Measurements from ENCODE around the gene BAIAP2L1. TPM values are rescaled to one million over a fixed set of nuclear protein-coding genes. Genes with fewer than 3 reads are reported as not detected.

The BAIAP2L1 gene
- total RNA-seq, 2 experiments from 2014 or later = 2.3 to 3.0 TPM

DNA sequence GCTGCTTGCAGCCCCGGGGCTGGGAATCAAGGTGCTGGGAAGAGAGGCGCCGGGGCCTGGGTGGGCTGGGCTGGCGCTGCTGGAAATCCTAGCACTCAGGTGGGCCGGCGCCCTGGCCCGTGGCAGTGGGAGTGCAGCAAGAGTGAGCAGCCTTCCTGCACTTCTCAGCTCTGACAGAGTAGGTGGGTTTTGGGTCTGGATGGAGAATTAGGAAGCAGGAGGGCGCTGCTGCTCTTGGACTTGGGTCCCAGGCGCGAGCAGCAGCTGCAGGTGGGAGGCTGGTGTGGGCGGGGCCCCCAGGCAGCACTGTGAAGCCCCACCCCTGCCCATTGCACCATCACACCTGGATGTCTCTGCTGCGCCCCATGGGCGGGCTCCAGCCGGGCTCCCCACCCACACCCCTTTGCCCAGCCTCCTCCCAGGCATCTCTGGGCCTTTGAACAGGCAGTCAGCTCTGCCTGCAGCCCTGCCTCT is 113.4 kb downstream of the BAIAP2L1 start:
- H3K4me1 Mint-ChIP-seq = peaks cover 27% of the 10 kb centered on the region
- ChIA-PET CTCF (interaction anchor here (0.6 kb wide), 1 partner anchor 266 kb away, joined by 4 read pairs; no protein-coding TSS in a partner anchor), POLR2A (no interaction called here)
- no peak overlapping the region for H3K4me3 Mint-ChIP-seq
- no peak for DNase-seq
- no peaks in the 10 kb centered on the region for H3K9me3 Mint-ChIP-seq (ENCODE audit: low read depth)
- no peak overlapping the region for H3K27ac Mint-ChIP-seq
- intact Hi-C loops (cut with DNase I, micrococcal nuclease) = loop anchor here in 1 of 2 experiments (10.0 kb wide), 1 partner anchor 183 kb away; the partner anchor contains the start of gene LMTK2
- no peaks in the 10 kb centered on the region for H3K27me3 Mint-ChIP-seq
- ATAC-seq = no peak
- H3K36me3 Mint-ChIP-seq (ENCODE audit: low read depth) = peaks cover 9% of the 10 kb centered on the region

GRCh38 chr7:98286701-98287485 is 114.0 kb downstream of the BAIAP2L1 start:
- ChIA-PET CTCF (no interaction called here), POLR2A (no interaction called here)
- H3K9me3 Mint-ChIP-seq (ENCODE audit: low read depth) = no peaks in the 10 kb centered on the region
- no peak overlapping the region for H3K4me3 Mint-ChIP-seq
- peaks cover 29% of the 10 kb centered on the region for H3K4me1 Mint-ChIP-seq
- DNase-seq (no peak), ATAC-seq (no peak)
- H3K27ac Mint-ChIP-seq = no peak overlapping the region
- intact Hi-C loops (cut with DNase I, micrococcal nuclease) = loop anchor here in 1 of 2 experiments (10.0 kb wide), 1 partner anchor 182 kb away; the partner anchor contains the start of gene LMTK2
- peaks cover 6% of the 10 kb centered on the region for H3K36me3 Mint-ChIP-seq (ENCODE audit: low read depth)
- H3K27me3 Mint-ChIP-seq = no peaks in the 10 kb centered on the region

DNA sequence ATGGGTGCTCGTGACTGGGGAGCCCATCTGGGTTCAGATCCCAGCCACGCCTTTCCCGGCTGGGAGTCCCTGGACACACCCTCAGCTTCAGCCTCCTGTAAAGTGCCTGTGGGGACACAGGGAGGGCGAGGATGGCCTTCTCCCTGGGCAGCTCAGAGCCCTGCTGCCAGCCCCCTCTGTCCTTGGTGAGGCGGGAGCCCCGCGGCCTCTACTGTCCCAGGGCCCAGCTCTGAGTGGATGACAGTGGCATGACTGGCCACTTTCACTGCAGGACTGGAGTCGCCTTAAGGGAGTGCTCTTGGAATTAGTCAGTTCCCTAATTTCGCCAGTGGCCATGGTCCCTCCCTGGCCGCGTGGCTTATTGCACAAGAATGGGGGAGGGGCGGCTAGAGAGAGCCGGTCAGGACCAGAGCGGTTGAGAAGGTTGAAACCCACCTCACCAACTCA is 114.8 kb downstream of the BAIAP2L1 start:
- no peaks in the 10 kb centered on the region for H3K27me3 Mint-ChIP-seq
- H3K27ac Mint-ChIP-seq = no peak overlapping the region
- no peak overlapping the region for H3K4me3 Mint-ChIP-seq
- intact Hi-C loops (cut with DNase I, micrococcal nuclease) = loop anchor here in 1 of 2 experiments (10.0 kb wide), 1 partner anchor 181 kb away; the partner anchor contains the start of gene LMTK2
- no peaks in the 10 kb centered on the region for H3K9me3 Mint-ChIP-seq (ENCODE audit: low read depth)
- peaks cover 6% of the 10 kb centered on the region for H3K36me3 Mint-ChIP-seq (ENCODE audit: low read depth)
- peaks cover 29% of the 10 kb centered on the region for H3K4me1 Mint-ChIP-seq
- CTCF ChIA-PET = no interaction called here
- DNase-seq (no peak), ATAC-seq (no peak)
- POLR2A ChIA-PET = no interaction called here

DNA sequence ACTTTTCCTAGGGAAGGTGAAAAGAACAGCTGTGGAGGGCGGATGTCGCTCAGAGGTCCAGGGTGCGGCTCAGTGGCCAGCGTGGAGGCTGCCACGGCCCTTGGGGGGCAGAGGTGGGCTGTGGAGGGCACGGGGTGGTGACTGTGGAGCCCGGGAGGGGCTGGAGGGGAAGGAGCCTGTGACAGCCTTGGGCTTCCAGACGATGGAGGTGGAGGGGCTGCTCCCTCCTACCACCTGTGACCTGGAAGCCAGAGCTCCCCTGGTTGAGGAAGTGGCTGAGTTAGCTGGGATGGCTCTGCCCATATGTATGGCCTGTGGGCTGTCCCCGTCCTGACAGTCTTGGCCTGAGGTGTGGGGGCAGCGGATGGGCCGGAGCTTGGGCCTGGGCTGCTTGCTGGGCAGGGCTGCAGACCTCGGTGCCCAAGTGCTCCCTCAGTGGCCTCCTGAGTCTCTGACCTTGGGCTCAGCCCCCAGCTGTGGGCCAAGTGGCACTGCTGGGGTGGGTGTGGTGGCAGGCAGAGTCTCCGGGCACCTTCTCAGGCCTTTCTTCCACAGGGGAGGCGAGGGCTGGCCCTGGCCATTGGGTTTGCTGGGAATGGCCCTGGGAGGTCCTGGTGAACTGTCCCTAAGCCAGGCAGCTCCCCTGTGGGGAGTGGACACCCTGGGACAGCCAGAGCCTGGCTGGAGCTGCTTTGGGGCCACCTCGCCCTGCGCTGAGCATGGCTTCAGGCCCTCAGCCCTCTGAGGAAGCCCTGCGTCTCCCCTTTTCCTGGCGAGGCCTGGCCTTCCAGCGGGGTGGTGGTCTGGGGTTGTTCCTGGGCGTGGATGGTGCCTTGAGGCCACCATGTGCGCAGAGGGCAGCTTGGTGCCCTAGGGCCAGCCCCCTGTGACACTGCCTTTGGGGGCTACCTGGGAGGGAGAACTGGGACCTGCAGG is 115.5 kb downstream of the BAIAP2L1 start:
- POLR2A ChIA-PET = interaction anchor here (0.6 kb wide), 1 partner anchor 36 kb away, joined by 3 read pairs; no protein-coding TSS in a partner anchor
- H3K36me3 Mint-ChIP-seq (ENCODE audit: low read depth) = peaks cover 6% of the 10 kb centered on the region
- CTCF ChIA-PET = no interaction called here
- no peak for ATAC-seq
- intact Hi-C loops (cut with DNase I, micrococcal nuclease) = loop anchor here in 1 of 2 experiments (10.0 kb wide), 1 partner anchor 181 kb away; the partner anchor contains the start of gene LMTK2
- no peaks in the 10 kb centered on the region for H3K27me3 Mint-ChIP-seq
- H3K4me1 Mint-ChIP-seq = peaks cover 31% of the 10 kb centered on the region
- no peak overlapping the region for H3K4me3 Mint-ChIP-seq
- peak overlapping the region; percentile 4 for H3K27ac Mint-ChIP-seq
- H3K9me3 Mint-ChIP-seq (ENCODE audit: low read depth) = no peaks in the 10 kb centered on the region
- no peak for DNase-seq

GRCh38 chr7:98284335-98285036 is 116.4 kb downstream of the BAIAP2L1 start:
- Mint-ChIP-seq H3K9me3 (ENCODE audit: low read depth) (no peaks in the 10 kb centered on the region), H3K27me3 (no peaks in the 10 kb centered on the region), H3K4me1 (peaks cover 31% of the 10 kb centered on the region), H3K36me3 (ENCODE audit: low read depth) (peaks cover 6% of the 10 kb centered on the region), H3K27ac (peak overlapping the region; percentile 27), H3K4me3 (no peak overlapping the region)
- ChIA-PET CTCF (no interaction called here), POLR2A (no interaction called here)
- DNase-seq = peak; percentile 15
- intact Hi-C loops (cut with DNase I, micrococcal nuclease) = loop anchor here (5.0 to 10.0 kb wide), 4 partner anchors 82 to 1098 kb away; partner anchors contain the start of genes BAIAP2L1 (in 1 of the 2) and LMTK2 (in 1 of the 2)
- ATAC-seq = no peak

- H3K9me3 Mint-ChIP-seq (ENCODE audit: low read depth) = no peaks in the 10 kb centered on the region
- H3K4me3 Mint-ChIP-seq = no peak overlapping the region
- H3K27me3 Mint-ChIP-seq = no peaks in the 10 kb centered on the region
- POLR2A ChIA-PET = no interaction called here
- ATAC-seq (no peak), DNase-seq (no peak)
- H3K27ac Mint-ChIP-seq = no peak overlapping the region
- intact Hi-C loops (cut with DNase I, micrococcal nuclease) = loop anchor here (5.0 to 10.0 kb wide), 4 partner anchors 82 to 1098 kb away; partner anchors contain the start of genes BAIAP2L1 (in 1 of the 2) and LMTK2 (in 1 of the 2)
- CTCF ChIA-PET = interaction anchor here (0.9 kb wide), 1 partner anchor 1122 kb away, joined by 3 read pairs; no protein-coding TSS in a partner anchor
- H3K36me3 Mint-ChIP-seq (ENCODE audit: low read depth) = peaks cover 6% of the 10 kb centered on the region
- peaks cover 31% of the 10 kb centered on the region for H3K4me1 Mint-ChIP-seq
Observed at GRCh38 chr7:98283887-98284222, 117.0 kb downstream of the BAIAP2L1 start.

GRCh38 chr7:98283127-98283886 is 117.6 kb downstream of the BAIAP2L1 start:
- ATAC-seq = no peak
- peak overlapping the region; percentile 78 for H3K4me3 Mint-ChIP-seq
- H3K27me3 Mint-ChIP-seq = no peaks in the 10 kb centered on the region
- peaks cover 6% of the 10 kb centered on the region for H3K36me3 Mint-ChIP-seq (ENCODE audit: low read depth)
- CTCF ChIA-PET = interaction anchor here (0.7 to 0.9 kb wide), 3 partner anchors 24 to 1122 kb away, joined by 3 read pairs; no protein-coding TSS in a partner anchor
- peaks cover 29% of the 10 kb centered on the region for H3K4me1 Mint-ChIP-seq
- DNase-seq = no peak
- POLR2A ChIA-PET = no interaction called here
- intact Hi-C loops (cut with DNase I, micrococcal nuclease) = loop anchor here (5.0 to 10.0 kb wide), 4 partner anchors 81 to 1099 kb away; partner anchors contain the start of genes BAIAP2L1 (in 1 of the 2) and LMTK2 (in 1 of the 2)
- peak overlapping the region; percentile 76 for H3K27ac Mint-ChIP-seq
- no peaks in the 10 kb centered on the region for H3K9me3 Mint-ChIP-seq (ENCODE audit: low read depth)

- peak overlapping the region; percentile 76 for H3K27ac Mint-ChIP-seq
- H3K4me3 Mint-ChIP-seq = peak overlapping the region; percentile 78
- peaks cover 6% of the 10 kb centered on the region for H3K36me3 Mint-ChIP-seq (ENCODE audit: low read depth)
- intact Hi-C loops (cut with DNase I, micrococcal nuclease) = loop anchor here (5.0 to 10.0 kb wide), 4 partner anchors 80 to 1100 kb away; partner anchors contain the start of genes BAIAP2L1 (in 1 of the 2) and LMTK2 (in 1 of the 2)
- DNase-seq (no peak), ATAC-seq (no peak)
- ChIA-PET POLR2A (no interaction called here), CTCF (interaction anchor here (0.7 to 0.9 kb wide), 3 partner anchors 23 to 1123 kb away, joined by 3 read pairs; no protein-coding TSS in a partner anchor)
- no peaks in the 10 kb centered on the region for H3K9me3 Mint-ChIP-seq (ENCODE audit: low read depth)
- peaks cover 29% of the 10 kb centered on the region for H3K4me1 Mint-ChIP-seq
- H3K27me3 Mint-ChIP-seq = no peaks in the 10 kb centered on the region
Observed at GRCh38 chr7:98282703-98283102, 118.2 kb downstream of the BAIAP2L1 start.

DNA sequence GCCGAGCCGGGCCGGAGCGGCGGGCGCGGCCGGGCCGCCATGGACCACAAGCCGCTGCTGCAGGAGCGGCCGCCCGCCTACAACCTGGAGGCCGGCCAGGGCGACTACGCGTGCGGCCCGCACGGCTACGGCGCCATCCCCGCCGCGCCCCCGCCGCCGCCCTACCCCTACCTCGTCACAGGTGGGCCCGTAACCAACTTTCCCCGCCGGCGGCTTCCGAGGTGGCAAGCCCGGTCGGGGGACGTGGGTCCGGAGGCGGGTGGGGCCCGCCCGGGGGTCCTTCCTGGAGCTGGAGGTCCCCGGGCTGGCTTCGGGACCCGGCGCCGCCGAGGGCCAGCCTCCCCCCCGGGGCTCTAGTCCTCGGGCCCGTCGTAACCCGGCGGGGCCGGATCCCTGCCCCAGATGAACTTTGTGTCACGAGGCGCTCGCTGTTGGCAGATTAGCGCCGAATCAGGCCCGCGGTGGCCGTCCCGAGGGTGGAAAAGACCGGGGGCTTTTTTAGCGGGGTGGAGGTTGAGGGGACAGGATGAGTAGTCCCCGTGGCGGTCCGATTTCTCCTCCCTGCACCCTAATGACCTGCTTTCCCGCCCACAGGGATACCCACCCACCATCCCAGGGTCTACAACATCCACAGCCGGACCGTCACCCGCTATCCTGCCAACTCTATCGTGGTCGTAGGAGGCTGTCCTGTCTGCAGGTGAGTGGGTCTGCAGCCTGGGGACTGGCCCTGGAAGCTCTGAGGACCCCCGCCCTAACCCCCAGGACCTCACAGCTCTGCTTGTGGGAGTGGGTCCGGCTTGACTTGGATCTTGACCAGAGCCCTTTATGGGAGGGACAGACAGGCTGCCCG is 118.9 kb downstream of the BAIAP2L1 start:
- peaks cover 29% of the 10 kb centered on the region for H3K4me1 Mint-ChIP-seq
- POLR2A ChIA-PET = no interaction called here
- no peaks in the 10 kb centered on the region for H3K9me3 Mint-ChIP-seq (ENCODE audit: low read depth)
- peak; percentile 59 for DNase-seq
- CTCF ChIA-PET = interaction anchor here (0.8 kb wide), 1 partner anchor 22 kb away, joined by 3 read pairs; no protein-coding TSS in a partner anchor
- H3K36me3 Mint-ChIP-seq (ENCODE audit: low read depth) = peaks cover 6% of the 10 kb centered on the region
- H3K27ac Mint-ChIP-seq = peak overlapping the region; percentile 76
- H3K27me3 Mint-ChIP-seq = no peaks in the 10 kb centered on the region
- ATAC-seq = peak; percentile 17
- intact Hi-C loops (cut with DNase I, micrococcal nuclease) = loop anchor here (1.0 to 10.0 kb wide), 12 partner anchors 30 to 1165 kb away; partner anchors contain the start of genes BAIAP2L1 (in 2 of the 2), TECPR1 (in 2 of the 2), ASNS (in 1 of the 2) and LMTK2 (in 1 of the 2)
- H3K4me3 Mint-ChIP-seq = peak overlapping the region; percentile 78
